Measurements from ENCODE around the gene PASK. TPM values are rescaled to one million over a fixed set of nuclear protein-coding genes. Genes with fewer than 3 reads are reported as not detected.

Gene PASK
- polyA plus RNA-seq, 3 donors: 0.56 to 4.3 (median 0.70) TPM

DNA sequence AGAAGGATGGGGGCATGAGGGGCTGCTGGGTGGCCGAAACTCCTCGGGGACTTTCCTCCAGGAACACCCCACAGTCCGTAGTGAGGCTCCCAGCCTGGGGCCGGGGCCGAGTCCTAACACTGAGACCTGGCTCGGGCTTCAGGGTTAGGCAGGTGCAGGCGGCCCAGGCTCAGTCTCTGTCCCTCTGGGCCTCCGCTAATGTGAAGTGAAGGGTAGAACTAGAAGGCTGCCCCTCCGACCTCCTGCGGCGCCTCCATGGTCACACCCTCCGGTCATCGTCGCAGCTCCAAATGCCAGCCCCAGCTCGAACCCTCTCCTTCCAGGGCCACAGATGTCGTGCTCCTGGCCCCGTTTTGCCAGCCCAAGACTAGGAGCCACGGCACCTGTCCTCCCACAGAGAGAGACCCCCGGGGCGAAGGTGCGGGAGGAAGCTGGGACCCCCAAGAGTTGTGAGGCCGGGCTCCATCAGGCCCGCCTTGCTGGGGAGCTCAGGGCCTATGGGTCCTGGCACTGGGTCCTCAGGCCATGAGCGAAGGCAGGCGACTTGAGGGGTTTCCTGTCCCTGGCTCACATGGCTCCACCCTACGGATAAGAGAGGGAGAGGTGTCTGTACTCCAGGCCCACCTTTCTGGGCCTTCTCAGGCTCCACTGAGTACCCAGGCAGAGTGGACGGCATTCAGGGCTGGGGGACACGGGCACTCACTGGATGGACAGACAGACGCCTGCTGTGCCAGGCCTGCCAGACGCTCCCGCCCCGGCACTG, 40.0 kb upstream of the PASK start:
- Histone ChIP-seq H3K9ac (ENCODE audit: insufficient read depth, low read length, poor library complexity, severe bottlenecking) (no peak overlapping the region), H3K27me3 (ENCODE audit: control insufficient read depth in 2 of 2, insufficient read depth in 2 of 2, low read length in 2 of 2) (no peaks in the 10 kb centered on the region), H3K36me3 (replicated peaks in 1 of 2; ENCODE audit: control insufficient read depth in 1 of 2, insufficient read depth in 2 of 2, low read length in 2 of 2) (no peaks in the 10 kb centered on the region), H3K79me2 (ENCODE audit: insufficient read depth, low read length) (no peaks in the 10 kb centered on the region), H3K9me3 (replicated peaks in 1 of 2; ENCODE audit: control insufficient read depth in 1 of 2, insufficient read depth in 1 of 2, low read length in 2 of 2) (no peaks in the 10 kb centered on the region), H3K4me1 (ENCODE audit: control insufficient read depth in 1 of 2, insufficient read depth in 2 of 2, low read length in 2 of 2) (no peaks in the 10 kb centered on the region), H3K27ac (ENCODE audit: low read depth in 1 of 2, low read length in 2 of 2) (no peak overlapping the region), H4K20me1 (ENCODE audit: insufficient read depth, low read length) (no peaks in the 10 kb centered on the region), H3K4me2 (replicated peaks; ENCODE audit: extremely low read depth, low read length, poor library complexity, severe bottlenecking) (no peak overlapping the region), H2AFZ (ENCODE audit: insufficient read depth, low read depth, low read length, poor library complexity, severe bottlenecking) (no peak overlapping the region), H3K4me3 (replicated peaks in 1 of 3; ENCODE audit: low read depth in 2 of 3, low read length in 3 of 3) (no peak overlapping the region)
- intact Hi-C loops (cut with micrococcal nuclease): no loop called here
- WGBS (ENCODE audit: insufficient coverage): 94% methylated on average over 30 of the region's 32 CpGs
- TF ChIP-seq, protein P1, sequence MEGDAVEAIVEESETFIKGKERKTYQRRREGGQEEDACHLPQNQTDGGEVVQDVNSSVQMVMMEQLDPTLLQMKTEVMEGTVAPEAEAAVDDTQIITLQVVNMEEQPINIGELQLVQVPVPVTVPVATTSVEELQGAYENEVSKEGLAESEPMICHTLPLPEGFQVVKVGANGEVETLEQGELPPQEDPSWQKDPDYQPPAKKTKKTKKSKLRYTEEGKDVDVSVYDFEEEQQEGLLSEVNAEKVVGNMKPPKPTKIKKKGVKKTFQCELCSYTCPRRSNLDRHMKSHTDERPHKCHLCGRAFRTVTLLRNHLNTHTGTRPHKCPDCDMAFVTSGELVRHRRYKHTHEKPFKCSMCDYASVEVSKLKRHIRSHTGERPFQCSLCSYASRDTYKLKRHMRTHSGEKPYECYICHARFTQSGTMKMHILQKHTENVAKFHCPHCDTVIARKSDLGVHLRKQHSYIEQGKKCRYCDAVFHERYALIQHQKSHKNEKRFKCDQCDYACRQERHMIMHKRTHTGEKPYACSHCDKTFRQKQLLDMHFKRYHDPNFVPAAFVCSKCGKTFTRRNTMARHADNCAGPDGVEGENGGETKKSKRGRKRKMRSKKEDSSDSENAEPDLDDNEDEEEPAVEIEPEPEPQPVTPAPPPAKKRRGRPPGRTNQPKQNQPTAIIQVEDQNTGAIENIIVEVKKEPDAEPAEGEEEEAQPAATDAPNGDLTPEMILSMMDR (IDR thresholded peaks at IDR 0.05): no peak
- DNase-seq: no peak
- peaks cover 0 to 2% of the 10 kb centered on the region in 2 donors for H3K36me3 Mint-ChIP-seq
- H3K4me3 Mint-ChIP-seq: no peak overlapping the region
- H3K4me1 Mint-ChIP-seq: no peaks in the 10 kb centered on the region
- peaks cover 0 to 2% (median 1%) of the 10 kb centered on the region in 3 donors for H3K27me3 Mint-ChIP-seq (ENCODE audit: low read depth in 3 of 3)
- H3K9me3 Mint-ChIP-seq: peaks cover 0 to 1% (median 0%) of the 10 kb centered on the region in 7 donors
- no peak overlapping the region for H3K27ac Mint-ChIP-seq

- H3K4me1 Mint-ChIP-seq: no peaks in the 10 kb centered on the region
- no peak within 1 kb of the TSS for H3K9ac ChIP-seq (ENCODE audit: insufficient read depth, low read length, poor library complexity, severe bottlenecking)
- H3K27me3 ChIP-seq (ENCODE audit: control insufficient read depth in 2 of 2, insufficient read depth in 2 of 2, low read length in 2 of 2): no peaks in the 10 kb centered on the region
- H2AFZ ChIP-seq (ENCODE audit: insufficient read depth, low read depth, low read length, poor library complexity, severe bottlenecking): no peak within 1 kb of the TSS
- H3K27ac Mint-ChIP-seq: no peak within 1 kb of the TSS
- H3K9me3 Mint-ChIP-seq: peaks cover 0 to 1% (median 0%) of the 10 kb centered on the region in 7 donors
- no peak within 1 kb of the TSS for H3K4me2 ChIP-seq (replicated peaks; ENCODE audit: extremely low read depth, low read length, poor library complexity, severe bottlenecking)
- H3K36me3 Mint-ChIP-seq: peaks cover 5 to 7% of the 10 kb centered on the region in 2 donors
- no peak for DNase-seq
- H4K20me1 ChIP-seq (ENCODE audit: insufficient read depth, low read length): no peaks in the 10 kb centered on the region
- intact Hi-C loops (cut with micrococcal nuclease): no loop called here
- H3K4me3 Mint-ChIP-seq: no peak within 1 kb of the TSS
- H3K4me1 ChIP-seq (ENCODE audit: control insufficient read depth in 1 of 2, insufficient read depth in 2 of 2, low read length in 2 of 2): no peaks in the 10 kb centered on the region
- no peak within 1 kb of the TSS for H3K4me3 ChIP-seq (replicated peaks in 1 of 3; ENCODE audit: low read depth in 2 of 3, low read length in 3 of 3)
- H3K9me3 ChIP-seq (replicated peaks in 1 of 2; ENCODE audit: control insufficient read depth in 1 of 2, insufficient read depth in 1 of 2, low read length in 2 of 2): no peaks in the 10 kb centered on the region
- no peak within 1 kb of the TSS for H3K27ac ChIP-seq (ENCODE audit: low read depth in 1 of 2, low read length in 2 of 2)
- TF ChIP-seq, protein P1 (IDR thresholded peaks at IDR 0.05): no peak
- 88% methylated on average over 14 of the region's 21 CpGs for WGBS (ENCODE audit: insufficient coverage)
- H3K79me2 ChIP-seq (ENCODE audit: insufficient read depth, low read length): no peaks in the 10 kb centered on the region
- peaks cover 0 to 2% of the 10 kb centered on the region in 2 donors for H3K36me3 ChIP-seq (replicated peaks in 1 of 2; ENCODE audit: control insufficient read depth in 1 of 2, insufficient read depth in 2 of 2, low read length in 2 of 2)
- H3K27me3 Mint-ChIP-seq (ENCODE audit: low read depth in 3 of 3): peaks cover 0 to 2% (median 1%) of the 10 kb centered on the region in 3 donors
These were observed 39.3 kb upstream of the PASK start, which contains the start of gene ANO7 for GRCh38 chr2:241188361-241189092. Gene ANO7, plus strand, starts transcription at chr2:241188677. Its CDS starts 1,387 bp downstream, at chr2:241190064.
